H1 (cell line): ENCODE results near the gene NDC80. TPM values are rescaled to one million over a fixed set of nuclear protein-coding genes. Genes with fewer than 3 reads are reported as not detected.

ENCODE experiments used
- CTCF ChIA-PET: fragments of 300-600 bp; sonication (Branson Sonifier 250); formaldehyde crosslinking; loops from one replicate; lab custom pipeline; 2021; ENCODE audit not compliant: partially characterized antibody; lab: Charles Lee
- POLR2A ChIA-PET: fragments of 300-600 bp; sonication (Branson Sonifier 250); formaldehyde crosslinking; loops from one replicate; lab custom pipeline; 2021; ENCODE audit warnings: inconsistent platforms; ENCODE audit not compliant: partially characterized antibody; lab: Charles Lee
- DNase-seq, 2 experiments: peaks; one replicate each; pipeline versions ENCODE4 v3.0.0 to v3.0.0-alpha.2; 2010 to 2022; ENCODE audit warnings: low spot score in 2 of 2, low read depth in 1 of 2, mixed read lengths in 1 of 2
- FAIRE-seq: peaks from 2 replicates; lab custom pipeline; 2011; peaks lifted over from hg19 to GRCh38; lab: Jason Lieb, UNC
- H2AFZ ChIP-seq: 2 replicates; pipeline ENCODE4 v1.8.1; 2012; ENCODE audit warnings: low read length, inconsistent platforms
- H2AK5ac ChIP-seq: 2 replicates; pipeline ENCODE4 v1.6.1; 2013; ENCODE audit warnings: low read depth, low read length
- H2BK120ac ChIP-seq: replicated peaks from 2 replicates; pipeline ENCODE3; 2013; ENCODE audit warnings: low read depth, low read length, inconsistent platforms
- H2BK12ac ChIP-seq: 2 replicates; pipeline ENCODE4 v1.6.1; 2013; ENCODE audit warnings: low read depth, low read length
- H2BK15ac ChIP-seq: 2 replicates; pipeline ENCODE4 v1.6.1; 2013; ENCODE audit warnings: low read length
- H2BK20ac ChIP-seq: 2 replicates; pipeline ENCODE4 v1.6.1; 2013; ENCODE audit warnings: low read length
- H2BK5ac ChIP-seq: 2 replicates; pipeline ENCODE4 v1.6.1; 2013; ENCODE audit warnings: low read depth, low read length
- H3K14ac ChIP-seq: 2 replicates; pipeline ENCODE4 v1.6.1; 2013; ENCODE audit warnings: inconsistent platforms; ENCODE audit not compliant: insufficient read length
- H3K18ac ChIP-seq: 2 replicates; pipeline ENCODE4 v1.6.1; 2013; ENCODE audit warnings: low read length; ENCODE audit errors: extremely low read depth
- H3K23ac ChIP-seq: 2 replicates; pipeline ENCODE4 v1.6.1; 2013; ENCODE audit warnings: inconsistent platforms; ENCODE audit not compliant: insufficient read length
- H3K23me2 ChIP-seq: 2 replicates; pipeline ENCODE4 v1.6.1; 2013; ENCODE audit warnings: low read depth, low read length
- H3K27ac ChIP-seq: 2 replicates; pipeline ENCODE4 v1.6.1; 2011; ENCODE audit warnings: low read depth, low read length, inconsistent platforms
- H3K27me3 ChIP-seq, 4 experiments: replicated peaks in 1 of 4; 1 replicate in 1 of 4; 2 replicates in 3 of 4; pipeline versions ENCODE4 v1.6.1 to v1.8.1; 2011 to 2013; ENCODE audit warnings: low read length in 3 of 4, mild to moderate bottlenecking in 3 of 4, inconsistent platforms in 2 of 4, mixed read lengths in 2 of 4, moderate library complexity in 1 of 4; ENCODE audit not compliant: control insufficient read depth in 3 of 4, insufficient read depth in 3 of 4; ENCODE audit errors: extremely low read depth in 1 of 4
- H3K36me3 ChIP-seq, 4 experiments: 2 replicates each; pipeline versions ENCODE4 v1.6.1 to v1.8.1; 2011 to 2013; ENCODE audit warnings: mild to moderate bottlenecking in 4 of 4, low read length in 3 of 4, moderate library complexity in 2 of 4, control low read depth in 1 of 4, inconsistent platforms in 1 of 4; ENCODE audit not compliant: insufficient read depth in 4 of 4, control insufficient read depth in 2 of 4
- H3K4ac ChIP-seq: replicated peaks from 2 replicates; pipeline ENCODE3; 2013; ENCODE audit warnings: low read length, low read depth, mixed read lengths, inconsistent platforms; ENCODE audit not compliant: insufficient read length
- H3K4me1 ChIP-seq, 4 experiments: replicated peaks in 1 of 4; 1 replicate in 1 of 4; 2 replicates in 3 of 4; pipeline versions ENCODE4 v1.6.1 to v1.8.1; 2011 to 2013; ENCODE audit warnings: low read length in 3 of 4, inconsistent platforms in 2 of 4, mixed read lengths in 1 of 4; ENCODE audit not compliant: insufficient read depth in 4 of 4, control insufficient read depth in 3 of 4
- H3K4me2 ChIP-seq, 2 experiments: 2 replicates each; pipeline versions ENCODE4 v1.6.1 to v1.8.1; 2011 to 2013; ENCODE audit warnings: low read depth in 2 of 2, low read length in 2 of 2, control low read depth in 1 of 2, inconsistent platforms in 1 of 2, mild to moderate bottlenecking in 1 of 2; ENCODE audit not compliant: insufficient read depth in 1 of 2
- H3K4me3 ChIP-seq, 4 experiments: fragments of 200-600, 300-600 bp in 1 of 4; sonication (generic), shearing (Covaris generic), sonication (Bioruptor Twin) in 1 of 4; 2 replicates each; pipeline versions ENCODE4 v1.5.1 to v1.8.1; 2011 to 2016; ENCODE audit warnings: low read length in 4 of 4, low read depth in 3 of 4, control low read depth in 2 of 4, inconsistent platforms in 2 of 4, mild to moderate bottlenecking in 2 of 4, mixed read lengths in 1 of 4, moderate library complexity in 1 of 4; ENCODE audit not compliant: insufficient read depth in 2 of 4; ENCODE audit errors: extremely low read depth in 1 of 4
- H3K56ac ChIP-seq: replicated peaks from 2 replicates; pipeline ENCODE3; 2013; ENCODE audit warnings: low read depth, mild to moderate bottlenecking, mixed read lengths, low read length, inconsistent platforms; ENCODE audit not compliant: insufficient read length
- H3K79me1 ChIP-seq: 2 replicates; pipeline ENCODE4 v1.6.1; 2013; ENCODE audit warnings: low read depth, low read length, control low read depth
- H3K79me2 ChIP-seq, 2 experiments: 2 replicates each; pipeline versions ENCODE4 v1.6.1 to v1.8.1; 2012 to 2013; ENCODE audit warnings: low read length in 2 of 2, mild to moderate bottlenecking in 2 of 2, inconsistent platforms in 1 of 2; ENCODE audit not compliant: insufficient read depth in 2 of 2, control insufficient read depth in 1 of 2
- H3K9ac ChIP-seq, 4 experiments: replicated peaks in 1 of 4; 1 replicate in 1 of 4; 2 replicates in 3 of 4; pipeline versions ENCODE4 v1.6.1 to v1.8.1; 2011 to 2013; ENCODE audit warnings: low read depth in 3 of 4, low read length in 3 of 4, control low read depth in 2 of 4, mild to moderate bottlenecking in 2 of 4, moderate library complexity in 2 of 4, inconsistent platforms in 1 of 4; ENCODE audit errors: extremely low read depth in 1 of 4
- H3K9me3 ChIP-seq, 2 experiments: 2 replicates each; pipeline versions ENCODE4 v1.6.1 to v1.8.1; 2012 to 2013; ENCODE audit warnings: mild to moderate bottlenecking in 2 of 2, moderate library complexity in 2 of 2, control low read depth in 1 of 2, inconsistent platforms in 1 of 2, low read depth in 1 of 2, low read length in 1 of 2, mixed read lengths in 1 of 2; ENCODE audit not compliant: insufficient read depth in 2 of 2
- H4K20me1 ChIP-seq, 2 experiments: replicated peaks in 1 of 2; 2 replicates each; pipeline versions ENCODE3 to v1.8.1; 2011 to 2013; ENCODE audit warnings: inconsistent platforms in 2 of 2, low read length in 2 of 2, mild to moderate bottlenecking in 1 of 2; ENCODE audit not compliant: insufficient read depth in 2 of 2, control insufficient read depth in 1 of 2
- H4K5ac ChIP-seq: 2 replicates; pipeline ENCODE4 v1.6.1; 2013; ENCODE audit warnings: low read length, low read depth, mixed read lengths, inconsistent platforms; ENCODE audit not compliant: insufficient read length
- H4K8ac ChIP-seq: 2 replicates; pipeline ENCODE4 v1.8.0; 2013; ENCODE audit warnings: mild to moderate bottlenecking, moderate library complexity, low read length, inconsistent platforms; ENCODE audit not compliant: insufficient read depth; ENCODE audit errors: extremely low read depth
- H4K91ac ChIP-seq: replicated peaks from 2 replicates; pipeline ENCODE3; 2013; ENCODE audit warnings: low read length, mixed read lengths, inconsistent platforms; ENCODE audit not compliant: insufficient read length
- CHD1 ChIP-seq: IDR thresholded peaks from 2 replicates; pipeline ENCODE4 v1.6.1; 2012; ENCODE audit warnings: low read depth, low read length, improper control_type of control experiment
- CTBP2 ChIP-seq: IDR thresholded peaks from 2 replicates; pipeline ENCODE4 v1.7.0; 2011; ENCODE audit warnings: borderline replicate concordance, mild to moderate bottlenecking, moderate library complexity, mixed read lengths, low read length; ENCODE audit not compliant: insufficient read depth, insufficient read length
- GABPA ChIP-seq: IDR thresholded peaks from 2 replicates; pipeline ENCODE4 v1.6.1; 2011; ENCODE audit warnings: mild to moderate bottlenecking, low read length, moderate library complexity, borderline replicate concordance; ENCODE audit not compliant: insufficient read depth
- MAX ChIP-seq: IDR thresholded peaks from 2 replicates; pipeline ENCODE4 v1.6.1; 2012; ENCODE audit warnings: inconsistent platforms
- RBBP5 ChIP-seq: IDR thresholded peaks from 2 replicates; pipeline ENCODE4 v1.7.1; 2012; ENCODE audit warnings: low read depth, mild to moderate bottlenecking, inconsistent platforms, low read length, moderate library complexity, borderline replicate concordance
- RNF2 ChIP-seq: fragments of 200-900, 300-1000 bp; sonication (generic); IDR thresholded peaks from 2 replicates; pipeline ENCODE4 v1.7.1; 2016; ENCODE audit warnings: borderline replicate concordance, low read depth, mild to moderate bottlenecking, antibody characterized with exemption, low read length; ENCODE audit not compliant: poor library complexity, severe bottlenecking; ENCODE audit errors: missing control alignments
- TAF7 ChIP-seq: optimal IDR thresholded peaks from 2 replicates; pipeline ENCODE3; 2011; ENCODE audit warnings: low read depth, mild to moderate bottlenecking, inconsistent platforms, low read length, moderate library complexity, borderline replicate concordance
- TBP ChIP-seq: IDR thresholded peaks from 2 replicates; pipeline ENCODE4 v1.6.1; 2011; ENCODE audit warnings: low read depth, low read length, improper control_type of control experiment
- WGBS, 2 experiments: shearing (Covaris generic) in 1 of 2; methylation state at CpG; one replicate each; pipeline versions ENCODE4 v1.1.6 to v1.1.7; 2013 to 2015; ENCODE audit warnings: low lambda C conversion rate in 2 of 2, mixed read lengths in 2 of 2, inconsistent platforms in 1 of 2, low coverage in 1 of 2, missing lambda C conversion rate in 1 of 2; ENCODE audit not compliant: insufficient replicate concordance in 2 of 2, insufficient coverage in 1 of 2, insufficient read length in 1 of 2; ENCODE audit errors: extremely low coverage in 1 of 2, missing lambda C conversion rate in 1 of 2; 5-methylcytosine and 5-hydroxymethylcytosine counted together
- polyA plus RNA-seq, 7 experiments: library from polyadenylated mRNA; depleted of rRNA in 3 of 7; stranded (reverse) in 5 of 7; unstranded in 2 of 7; fragments of >200 nt in 5 of 7; fragments of 200-250 nt in 2 of 7; gene quantifications; 1 replicate in 5 of 7; 2 replicates in 1 of 7; 4 replicates in 1 of 7; pipeline versions ENCODE4 v1.2.1 to v1.2.3, GENCODE V29; 2011 to 2013; ENCODE audit warnings: missing spikeins in 2 of 7, mixed read lengths in 2 of 7
- total RNA-seq: library from RNA; stranded (reverse); fragmentation: NEBNext Ultra II Directional; extraction: Animal tissue kit (Norgen Biotek cat#: 25700); gene quantifications from 2 replicates; pipeline ENCODE4 v1.2.1, GENCODE V29; 2021

Gene NDC80
- total and polyA plus RNA-seq, 2 of the 8 experiments (the other 6 are each of a cell fraction or from before 2014, with no cell fraction given): 11.0 to 45.0 TPM

- Histone ChIP-seq H3K27me3 (no peaks in the 10 kb centered on the region), H3K79me1 (no peaks in the 10 kb centered on the region), H3K36me3 (peaks cover 0 to 3% (median 0%) of the 10 kb centered on the region in 4 experiments; a peak in 2 of 8 replicates), H4K5ac (no peak overlapping the region), H3K4me1 (no peaks in the 10 kb centered on the region), H2AFZ (no peak overlapping the region), H3K79me2 (no peaks in the 10 kb centered on the region), H4K8ac (no peak overlapping the region), H2BK5ac (no peak overlapping the region), H2AK5ac (no peak overlapping the region), H2BK12ac (no peak overlapping the region), H3K9ac (no peak overlapping the region), H2BK15ac (no peak overlapping the region), H3K23me2 (no peaks in the 10 kb centered on the region), H3K14ac (no peak overlapping the region), H3K56ac (no peak overlapping the region), H2BK20ac (no peak overlapping the region), H3K4ac (no peak overlapping the region), H3K9me3 (no peaks in the 10 kb centered on the region), H3K23ac (no peak overlapping the region), H4K20me1 (no peaks in the 10 kb centered on the region), H3K27ac (no peak overlapping the region), H2BK120ac (no peak overlapping the region), H4K91ac (no peak overlapping the region), H3K4me3 (no peak overlapping the region), H3K4me2 (no peak overlapping the region), H3K18ac (no peak overlapping the region)
- FAIRE-seq (no peak), DNase-seq (no peak)
- WGBS, 2 experiments: 78% methylated on average over 1 of the region's 1 CpG; no CpG with 5 or more reads in 1 of the 2 experiments
- POLR2A ChIA-PET: no interaction called here
- CTCF ChIA-PET: no interaction called here
- TF ChIP-seq RNF2: no peak
- TF ChIP-seq TAF7: no peak
- TF ChIP-seq CHD1: no peak
- no peak for TF ChIP-seq CTBP2
- TF ChIP-seq MAX: no peak
- TF ChIP-seq TBP: no peak
- no peak for TF ChIP-seq RBBP5
- no peak for TF ChIP-seq GABPA
Measured at GRCh38 chr18:2538844-2539243, 32.5 kb upstream of the NDC80 start.
